Activated CD4-positive, CD25-positive, alpha-beta regulatory T cell treated with anti-CD3 and anti-CD28 coated beads, Interleukin-2, amount 50 U/mL, for 72 hours (primary cell): ENCODE results near the gene OVOL2.
"Not testable (repeated sequence)": the region's sequence is repeated elsewhere in the genome, so short reads cannot be mapped to it uniquely, and the experiment has no call there.

ENCODE experiments used
- DNase-seq: peaks from one replicate; pipeline ENCODE4 v3.0.0; 2021

Gene OVOL2

DNA sequence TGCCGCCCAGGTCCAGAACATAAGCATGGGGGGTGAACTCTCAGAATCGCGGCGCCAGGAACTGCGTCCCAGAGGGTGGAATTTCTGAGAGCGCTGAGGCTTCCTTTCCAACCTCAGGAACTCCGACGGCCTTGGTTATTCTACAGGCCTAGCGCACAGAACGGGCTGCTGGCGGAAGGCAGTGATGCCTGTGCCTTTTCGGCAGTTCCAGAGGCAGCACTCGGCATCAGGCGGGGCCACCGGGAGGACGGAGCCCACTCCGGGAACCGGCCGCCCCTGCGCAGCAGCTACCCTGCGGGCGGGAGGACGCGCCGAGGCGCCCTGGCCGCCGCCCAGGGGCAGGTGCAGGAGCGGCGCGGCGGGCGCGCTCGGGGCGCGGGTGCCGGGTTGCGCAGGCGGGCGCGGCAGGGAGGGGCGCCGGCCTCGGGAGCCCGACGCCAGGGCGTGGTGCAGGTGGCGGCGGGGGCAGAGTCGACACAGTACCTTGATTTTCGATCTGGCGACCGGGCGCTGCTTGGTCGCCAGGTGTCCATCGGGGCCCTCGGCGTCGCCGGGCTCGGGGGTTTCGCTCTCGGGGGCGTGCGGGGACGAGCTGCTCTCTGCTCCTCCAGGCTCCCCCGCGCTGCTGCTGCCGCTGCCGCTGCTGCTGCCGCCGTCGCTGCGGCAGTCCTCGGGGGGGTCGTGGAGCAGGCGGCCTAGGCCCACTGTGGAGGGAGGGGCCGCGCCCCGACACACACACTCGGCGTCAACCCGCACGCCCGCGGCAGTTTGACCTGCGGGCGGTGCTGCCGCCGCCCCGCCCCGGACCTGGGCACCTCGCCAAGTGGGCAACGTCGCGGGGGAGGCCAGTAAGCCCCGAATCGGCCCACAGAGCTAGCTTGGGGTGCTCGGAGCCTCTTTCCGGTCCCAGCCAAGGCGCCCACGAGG is 1.3 kb downstream of the OVOL2 start:
- no peak for DNase-seq

DNA sequence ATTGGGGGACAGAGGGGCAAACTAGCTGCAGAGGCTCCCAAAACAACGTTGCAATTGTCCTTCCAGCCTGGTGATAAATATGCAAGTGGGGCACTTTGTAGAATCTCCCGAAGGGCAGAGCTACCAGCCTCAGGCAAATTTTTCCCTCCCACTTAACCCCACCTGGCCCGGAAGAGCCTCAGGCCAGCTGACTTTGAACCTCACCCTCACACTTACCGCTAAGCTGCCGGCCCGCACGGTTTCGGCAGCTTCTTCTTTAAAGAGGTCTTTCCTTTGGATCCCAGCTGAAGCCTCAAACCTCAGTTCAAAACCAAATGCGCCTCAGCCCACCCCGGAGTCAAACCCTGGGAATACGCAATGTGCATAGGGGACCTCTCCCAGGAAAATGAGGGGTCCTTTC is 2.5 kb downstream of the OVOL2 start:
- DNase-seq: no peak

DNA sequence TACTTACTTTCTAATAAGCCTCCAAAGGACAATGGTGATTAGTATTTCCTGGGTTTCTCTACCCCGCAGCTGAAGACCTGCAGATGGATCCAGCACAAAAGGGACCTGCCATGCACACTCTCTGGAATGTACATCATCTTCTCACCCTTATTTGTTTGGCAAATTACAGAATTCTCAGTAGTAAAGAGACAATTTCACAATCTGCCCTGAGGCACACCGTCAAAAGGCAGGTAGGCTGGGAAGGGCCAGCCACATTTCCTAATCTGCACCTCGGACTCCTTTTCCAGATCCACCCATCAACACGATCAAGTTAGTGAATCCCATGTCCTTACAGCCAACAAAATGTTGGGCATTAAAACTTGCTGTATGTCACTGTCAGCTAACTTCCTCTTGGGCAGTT is 4.9 kb downstream of the OVOL2 start:
- DNase-seq: no peak

DNA sequence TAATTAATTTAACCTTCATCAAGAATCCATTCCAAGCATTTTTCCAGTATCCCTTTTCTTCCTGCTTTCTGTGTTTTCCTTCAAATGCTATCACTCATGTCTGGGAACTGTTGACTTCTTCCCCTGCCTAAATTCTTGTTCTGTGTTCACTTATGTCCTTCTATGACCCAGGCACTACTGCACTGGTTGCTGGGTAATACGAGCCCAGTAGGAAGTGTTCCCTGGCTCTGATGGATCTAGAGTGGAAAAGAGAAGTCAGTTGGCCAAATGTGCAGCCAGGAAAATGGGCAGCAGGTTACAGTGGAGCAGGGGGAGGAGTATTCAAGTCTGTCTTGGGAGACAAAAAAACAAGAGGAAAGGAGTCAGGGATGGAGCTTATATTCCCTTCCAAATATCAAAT is 7.1 kb downstream of the OVOL2 start:
- no peak for DNase-seq

DNA sequence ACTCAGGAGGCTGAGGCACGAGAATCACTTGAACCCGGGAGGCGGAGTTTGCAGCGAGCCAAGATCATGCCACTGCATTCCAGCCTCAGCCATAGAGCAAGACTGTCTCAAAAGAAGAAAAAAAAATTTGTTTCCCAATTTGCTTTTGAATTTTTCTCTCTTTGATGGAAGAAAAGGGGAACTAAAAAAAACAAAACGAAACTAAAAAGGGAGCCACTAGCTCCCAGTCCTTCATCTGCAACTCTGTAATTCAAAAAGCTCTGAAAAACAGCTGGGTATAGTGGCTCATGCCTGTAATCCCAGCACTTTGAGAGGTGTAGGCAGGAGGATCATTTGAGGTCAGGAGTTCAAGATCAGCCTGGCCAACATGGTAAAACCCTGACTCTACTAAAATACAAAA is 9.5 kb downstream of the OVOL2 start:
- no peak for DNase-seq

DNA sequence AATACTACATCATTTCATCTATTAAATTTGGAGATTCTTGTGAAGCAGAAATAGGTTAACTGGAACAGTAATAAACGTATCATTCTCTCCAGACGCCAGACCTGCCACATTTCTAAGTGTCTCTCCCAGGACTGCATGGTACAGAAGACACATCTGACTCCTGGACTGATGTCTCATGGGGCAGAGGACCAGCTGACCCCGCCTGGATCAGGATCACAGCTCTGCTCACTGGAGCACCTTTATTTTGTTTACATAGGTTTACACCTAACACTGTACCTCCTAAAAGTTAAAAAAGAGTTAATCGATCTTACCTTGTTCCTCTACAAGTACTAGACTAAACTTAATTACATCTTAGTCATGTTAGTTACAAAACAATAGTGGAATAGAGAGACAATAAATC is 11.2 kb downstream of the OVOL2 start:
- DNase-seq: no peak

DNA sequence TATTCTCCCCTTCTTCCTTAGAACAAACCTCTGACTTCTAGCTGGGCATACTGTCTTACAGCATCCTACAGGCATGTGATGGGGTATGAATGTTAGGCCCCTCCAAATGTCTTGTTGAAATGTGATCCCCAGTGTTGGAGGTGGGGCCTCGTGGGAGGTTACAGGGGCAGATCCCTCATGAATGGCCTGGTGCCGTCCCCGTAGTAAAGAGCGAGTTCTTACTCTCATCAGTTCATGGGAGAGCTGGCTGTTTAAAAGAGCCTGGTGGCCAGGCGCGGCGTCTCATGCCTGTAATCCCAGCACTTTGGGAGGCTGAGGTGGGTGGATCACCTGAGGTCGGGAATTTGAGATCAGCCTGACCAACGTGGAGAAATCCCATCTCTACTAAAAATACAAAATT is 15.5 kb downstream of the OVOL2 start:
- no peak for DNase-seq

DNA sequence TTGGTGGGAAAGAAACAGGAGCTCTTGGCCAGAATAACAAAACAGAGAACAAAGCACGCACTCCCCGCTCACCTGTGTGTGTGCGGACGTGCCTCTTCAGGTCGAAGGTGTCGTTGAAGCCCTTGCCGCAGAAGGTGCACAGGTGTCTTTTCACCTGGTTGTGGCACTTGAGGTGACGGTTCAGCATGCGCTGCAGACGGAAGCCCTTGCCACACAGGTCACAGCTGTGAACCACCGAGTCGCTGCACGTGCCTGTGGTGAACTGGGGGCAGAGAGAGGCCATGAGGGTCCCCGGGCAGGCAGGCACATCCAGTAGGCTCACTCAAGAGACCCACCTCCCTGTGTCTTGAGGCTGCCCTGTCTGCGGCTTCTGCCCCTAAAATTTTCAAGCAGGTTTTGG is 16.3 kb downstream of the OVOL2 start:
- DNase-seq: no peak

DNA sequence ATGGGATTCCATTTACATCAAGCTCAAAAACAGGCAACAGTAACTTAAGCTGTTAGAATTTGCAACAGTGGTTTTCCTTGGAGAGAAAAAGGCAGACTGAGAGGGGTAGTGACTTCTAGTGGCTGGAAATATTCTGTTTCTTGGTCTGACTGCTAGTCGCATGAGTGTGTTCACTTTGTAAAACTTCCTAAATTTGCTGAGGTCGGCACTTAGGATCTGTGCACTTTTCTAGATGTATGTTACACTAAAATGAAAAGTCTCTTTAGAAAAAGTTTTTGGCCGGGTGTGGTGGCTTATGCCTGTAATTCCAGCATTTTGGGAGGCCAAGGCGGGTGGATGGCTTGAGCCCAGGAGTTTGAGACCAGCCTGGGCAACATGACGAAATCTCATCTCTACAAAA is 18.7 kb downstream of the OVOL2 start:
- no peak for DNase-seq

DNA sequence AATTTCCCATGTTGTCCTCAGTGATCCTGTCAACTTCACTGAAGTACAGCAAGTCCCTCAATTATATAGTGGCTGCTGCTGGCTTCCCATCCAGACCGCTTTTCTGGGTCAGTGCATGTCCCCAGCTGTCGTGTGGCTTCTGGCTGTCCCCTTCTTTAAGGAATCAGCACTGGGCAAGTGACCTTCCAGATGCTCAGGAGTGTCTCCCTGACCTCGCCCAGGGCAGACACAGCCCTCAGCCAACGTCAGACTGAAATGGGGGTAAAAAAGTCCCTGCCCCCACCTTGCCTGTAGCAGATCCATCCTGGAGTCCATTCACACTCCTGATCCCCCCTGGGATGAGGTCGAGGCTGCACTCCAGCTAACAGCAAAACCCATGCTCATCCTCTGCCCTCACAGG is 23.7 kb downstream of the OVOL2 start:
- DNase-seq: no peak

DNA sequence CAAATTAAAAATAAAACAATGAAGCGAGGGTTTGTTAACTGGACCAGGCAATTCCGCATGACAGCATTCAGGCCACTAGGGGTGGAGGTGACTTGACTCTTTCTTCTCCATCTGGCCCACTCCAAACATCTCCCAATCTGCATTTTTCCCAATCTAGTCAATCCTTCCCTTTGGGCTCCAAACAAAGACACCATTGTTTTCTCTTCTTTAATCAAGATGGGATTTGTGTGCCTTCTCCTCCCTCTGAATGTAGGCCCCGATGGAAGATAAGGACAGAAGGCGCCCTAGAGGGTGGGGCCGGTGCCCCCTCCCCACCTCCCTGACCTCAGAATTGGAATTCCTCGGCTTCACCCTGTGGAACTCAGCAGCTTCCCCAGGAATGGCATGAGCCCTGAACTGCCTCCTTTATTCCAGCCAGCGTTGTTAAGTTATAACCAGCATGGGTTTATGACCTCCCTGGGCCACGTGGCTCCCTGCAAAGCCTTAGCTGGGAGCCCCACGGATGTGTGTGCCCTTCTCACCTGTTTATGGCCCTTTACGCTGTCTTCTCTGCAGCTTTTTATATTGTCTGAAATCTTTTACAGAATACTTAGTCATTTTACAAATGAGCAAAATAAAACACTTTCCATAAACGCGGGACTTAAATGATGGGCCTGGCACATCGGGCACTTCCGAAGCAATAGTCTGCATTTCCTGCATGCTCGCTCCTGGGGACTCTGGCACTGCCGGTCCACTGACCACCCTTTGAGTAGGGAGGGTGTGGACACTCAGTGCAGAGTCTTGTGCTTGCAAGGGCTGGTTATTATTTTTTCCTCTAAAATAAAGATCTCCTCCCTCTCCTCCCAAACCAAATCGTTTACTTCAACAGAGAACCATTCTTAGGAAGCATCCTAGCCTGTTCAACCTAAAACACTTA is 24.5 kb downstream of the OVOL2 start:
- no peak for DNase-seq

DNA sequence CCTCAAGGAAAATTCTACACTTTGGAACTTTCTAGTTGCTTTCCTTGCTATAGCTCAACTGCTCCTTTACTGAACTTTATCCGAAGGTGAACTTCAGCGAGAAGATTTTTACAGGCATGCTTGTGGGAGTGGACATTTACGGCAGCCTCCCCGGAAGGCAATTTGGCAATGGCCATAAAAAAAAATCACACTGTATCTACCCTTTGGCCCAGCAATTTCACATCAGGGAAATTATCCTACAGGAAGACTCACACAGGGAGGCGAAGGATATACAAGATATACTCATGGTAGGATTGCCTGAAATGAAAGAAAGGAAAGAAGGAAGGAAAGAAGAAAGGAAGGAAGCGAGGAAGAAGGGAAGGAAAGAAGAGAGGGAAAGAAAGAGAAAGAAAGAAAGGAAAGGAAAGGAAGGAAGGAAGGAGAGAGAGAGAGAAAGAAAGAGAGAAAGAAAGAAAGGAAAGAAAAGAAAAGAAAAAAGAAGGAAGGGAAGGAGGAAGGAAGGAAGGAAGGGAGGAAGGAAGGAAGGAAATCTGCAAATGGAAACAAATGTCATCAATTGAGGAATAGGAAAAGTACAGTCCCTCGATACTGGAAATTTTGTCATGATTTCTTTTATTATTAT is 25.7 kb downstream of the OVOL2 start:
- DNase-seq: no peak

DNA sequence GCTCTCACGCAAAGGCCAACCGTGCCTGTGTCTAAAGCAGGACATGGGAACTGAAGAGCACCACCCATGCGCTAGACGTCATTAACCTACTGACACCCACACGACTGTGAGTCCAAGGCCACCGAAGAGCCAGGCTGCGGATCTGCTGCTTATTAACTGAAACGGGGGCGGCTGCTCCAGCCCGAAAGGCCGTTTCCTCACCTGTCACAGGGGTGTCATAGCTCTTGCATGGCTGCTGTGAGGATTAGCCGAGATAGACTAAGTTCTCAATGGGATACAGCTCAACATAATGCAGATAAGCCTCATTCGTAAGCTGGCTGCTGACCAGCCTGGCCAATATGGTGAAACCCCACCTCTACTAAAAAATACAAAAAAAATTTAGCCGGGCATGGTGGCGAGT is 26.7 kb downstream of the OVOL2 start:
- DNase-seq: no peak

DNA sequence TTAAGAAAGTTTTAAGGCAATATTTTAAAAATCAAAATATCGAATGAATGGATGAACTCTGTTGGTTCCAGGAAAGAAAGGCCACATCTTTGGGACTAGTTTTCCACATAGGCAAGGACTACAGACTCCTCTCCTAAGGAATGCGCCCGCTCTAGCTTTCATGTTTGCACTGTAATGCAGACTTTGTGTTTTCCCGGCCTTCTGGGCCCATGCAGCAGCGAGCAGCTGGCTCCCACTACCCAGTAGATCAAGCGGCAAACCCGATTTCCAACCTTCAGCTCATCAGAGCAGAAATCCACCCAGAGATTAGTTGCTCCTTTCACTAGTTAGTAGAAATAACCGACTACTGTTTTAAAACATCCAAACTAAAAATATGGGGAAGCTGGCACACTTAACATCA is 27.7 kb downstream of the OVOL2 start:
- DNase-seq: no peak

DNA sequence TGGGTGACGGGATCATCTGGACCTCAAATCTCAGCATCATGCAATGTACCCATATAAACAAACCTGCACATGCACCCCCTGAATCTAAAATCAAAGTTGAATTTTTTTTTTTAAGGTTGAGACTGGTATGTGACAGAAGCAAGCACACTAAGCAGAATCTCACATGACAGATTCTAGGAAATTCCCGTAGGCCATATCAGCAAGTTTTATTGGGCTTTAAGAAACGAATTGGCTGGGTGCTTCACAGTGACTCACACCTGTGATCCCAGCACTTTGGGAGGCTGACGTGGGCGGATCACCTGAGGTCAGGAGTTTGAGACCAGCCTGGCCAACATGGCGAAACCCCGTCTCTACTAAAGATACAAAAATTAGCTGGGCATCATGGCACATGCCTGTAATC is 30.7 kb downstream of the OVOL2 start:
- DNase-seq: not testable (repeated sequence)

DNA sequence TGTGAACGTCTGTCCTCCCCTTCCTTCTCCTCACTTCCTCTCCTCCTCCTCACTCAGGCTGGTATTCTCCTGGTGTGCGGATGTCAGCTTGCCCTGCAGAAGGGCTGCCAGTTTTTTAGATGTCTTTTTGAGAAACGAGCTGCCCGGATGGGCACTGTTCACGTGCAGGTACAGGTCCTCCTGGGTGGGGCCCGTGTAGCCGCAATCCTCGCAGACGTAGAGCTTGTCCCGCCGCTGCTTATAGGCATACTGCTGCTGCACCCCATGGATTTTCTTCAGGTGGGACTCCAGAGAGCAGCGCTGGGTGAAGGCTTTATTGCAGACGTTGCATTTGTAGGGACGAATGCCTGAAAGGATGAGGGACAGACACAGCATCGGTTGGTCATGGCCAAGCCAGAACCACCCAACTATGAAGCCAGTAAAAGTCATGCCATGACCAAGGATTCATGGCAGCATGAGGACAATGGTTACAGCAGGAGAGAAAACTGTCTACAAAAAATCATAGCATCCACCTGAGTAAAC is 33.0 kb downstream of the OVOL2 start:
- DNase-seq: no peak

DNA sequence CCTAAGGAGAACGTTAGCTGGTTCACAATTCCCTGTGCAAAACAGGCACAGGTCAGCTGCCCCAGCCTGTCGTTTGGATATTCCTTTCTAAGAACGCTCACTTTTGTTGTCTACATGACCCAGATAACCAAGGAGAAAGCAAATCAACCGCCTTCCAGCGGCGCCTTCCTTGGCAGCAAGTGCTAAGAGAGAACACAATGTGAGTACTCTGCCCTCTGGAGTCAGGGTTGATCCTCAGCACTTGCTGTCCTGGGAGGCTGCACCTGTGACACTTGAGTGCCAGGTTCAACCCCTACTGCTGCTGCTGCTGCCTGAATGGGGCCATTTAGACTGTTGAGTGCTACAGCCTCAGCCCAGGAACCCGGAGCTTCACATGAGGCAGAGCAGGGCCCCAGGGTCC is 36.8 kb downstream of the OVOL2 start:
- DNase-seq: no peak

DNA sequence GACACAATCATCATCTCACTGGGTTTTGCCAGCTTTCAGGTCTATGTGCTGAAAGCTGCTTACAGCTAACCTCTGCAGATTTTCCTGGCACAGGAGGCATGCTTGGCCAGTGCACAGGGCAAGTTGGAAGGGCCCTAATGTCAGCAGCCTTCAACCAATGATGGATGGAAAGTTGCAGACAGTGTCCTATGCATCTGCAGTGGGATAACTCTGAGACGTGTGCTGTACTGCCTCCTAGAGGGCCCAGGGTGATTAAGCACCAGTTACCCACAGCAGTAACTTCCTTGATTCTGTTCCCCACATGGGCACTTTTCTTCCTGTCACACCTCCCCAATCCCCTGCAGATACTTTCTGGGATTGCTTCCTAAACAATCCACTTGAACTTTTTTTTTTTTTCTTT is 38.6 kb downstream of the OVOL2 start:
- DNase-seq: no peak

DNA sequence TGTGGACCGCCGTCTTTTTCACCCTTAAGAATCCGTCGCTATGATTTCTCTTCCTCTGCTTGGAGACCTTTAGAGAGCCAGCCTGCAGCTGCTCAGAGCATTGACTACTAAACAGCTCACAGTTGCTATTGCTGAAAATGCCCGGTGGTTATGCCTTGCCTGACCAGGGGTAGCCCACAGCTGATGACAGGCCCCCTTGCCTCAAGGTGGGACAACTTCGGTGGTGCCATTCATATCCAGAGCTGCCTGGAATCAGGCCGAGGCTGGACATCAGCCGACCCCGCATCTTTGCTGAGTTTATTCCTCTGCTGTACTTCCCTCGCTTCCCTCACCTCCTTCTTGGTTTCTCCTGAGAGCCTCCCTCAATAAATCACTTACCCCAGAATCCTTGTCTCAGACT is 39.6 kb downstream of the OVOL2 start:
- DNase-seq: no peak

DNA sequence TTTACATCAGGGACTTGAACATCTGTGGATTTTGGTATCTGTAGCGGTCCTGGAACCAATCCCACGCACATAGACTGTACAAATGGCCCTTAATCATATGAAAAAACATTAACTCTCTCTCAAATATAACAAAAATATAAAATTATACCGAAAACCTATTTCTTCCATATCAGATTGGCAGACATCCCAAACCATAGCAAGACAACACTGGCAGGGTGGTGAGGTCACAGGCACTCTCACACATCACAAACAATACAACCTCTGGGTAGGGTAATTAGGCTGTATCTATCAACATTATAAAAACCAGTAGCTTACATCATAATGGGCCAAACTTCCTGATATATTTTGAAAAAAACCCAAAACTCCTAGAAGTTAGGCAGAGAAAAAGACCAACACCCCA is 40.9 kb downstream of the OVOL2 start:
- DNase-seq: no peak

DNA sequence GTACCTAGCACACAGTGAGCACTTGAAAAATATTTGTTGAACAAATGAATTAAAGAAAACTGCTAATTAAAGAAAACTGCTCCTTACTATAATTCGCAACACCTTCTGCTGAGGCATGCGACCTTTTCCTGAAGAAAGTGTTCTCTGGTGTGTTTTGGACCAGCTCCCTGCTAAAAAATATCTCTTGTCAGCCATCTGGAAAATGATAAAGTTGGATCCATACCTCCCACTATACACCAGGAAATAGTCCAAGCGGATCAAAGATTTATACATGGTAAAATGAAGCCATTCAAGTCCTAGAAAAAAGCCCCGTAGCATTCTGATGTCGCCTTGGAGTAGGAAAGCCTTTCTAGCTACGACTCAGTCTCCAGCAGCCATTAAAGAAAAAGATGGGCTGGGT is 43.3 kb downstream of the OVOL2 start:
- no peak for DNase-seq

DNA sequence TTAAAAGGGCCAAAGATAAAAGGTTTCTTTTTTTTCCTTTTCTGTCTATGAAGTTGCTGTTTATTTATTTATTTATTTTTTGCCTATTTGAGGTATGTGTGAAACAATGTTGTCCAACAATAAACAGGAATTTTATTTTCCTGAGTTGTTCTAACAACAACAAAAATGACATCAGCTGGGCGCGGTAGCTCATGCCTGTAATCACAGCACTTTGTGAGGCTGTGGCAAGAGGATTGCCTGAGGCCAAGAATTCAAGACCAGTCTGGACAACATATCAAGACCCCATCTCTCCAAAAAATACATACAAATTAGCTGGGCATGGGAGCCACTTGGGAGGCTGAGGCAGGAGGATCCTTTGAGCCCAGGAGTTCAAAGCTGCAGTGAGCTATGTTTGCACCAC is 44.8 kb downstream of the OVOL2 start:
- DNase-seq: no peak

DNA sequence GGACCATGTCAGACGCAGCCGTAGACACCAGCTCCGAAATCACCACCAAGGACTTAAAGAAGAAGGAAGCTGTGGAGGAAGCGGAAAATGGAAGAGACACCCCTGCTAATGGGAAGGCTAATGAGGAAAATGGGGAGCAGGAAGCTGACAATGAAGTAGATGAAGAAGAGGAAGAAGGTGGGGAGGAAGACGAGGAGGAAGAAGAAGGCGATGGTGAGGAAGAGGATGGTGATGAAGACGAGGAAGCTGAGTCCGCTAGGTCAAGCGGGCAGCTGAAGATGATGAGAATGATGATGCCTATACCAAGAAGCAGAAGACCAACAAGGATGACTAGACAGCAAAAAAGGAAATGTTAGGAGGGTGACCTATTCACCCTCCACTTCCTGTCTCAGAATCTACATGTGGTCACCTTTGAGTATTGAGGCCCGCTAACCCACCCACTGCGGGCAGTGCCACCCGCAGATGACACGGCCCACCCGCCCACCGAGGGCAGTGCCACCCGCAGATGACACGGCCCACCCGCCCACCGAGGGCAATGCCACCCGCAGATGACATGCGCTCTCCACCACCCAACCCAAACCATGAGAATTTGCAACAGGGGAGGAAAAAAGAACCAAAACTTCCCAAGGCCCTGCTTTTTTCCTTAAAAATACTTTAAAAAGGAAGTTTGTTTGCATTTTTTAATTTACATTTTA is 45.6 kb downstream of the OVOL2 start:
- no peak for DNase-seq
